ENCODE measurements around the gene MICA.

DNA sequence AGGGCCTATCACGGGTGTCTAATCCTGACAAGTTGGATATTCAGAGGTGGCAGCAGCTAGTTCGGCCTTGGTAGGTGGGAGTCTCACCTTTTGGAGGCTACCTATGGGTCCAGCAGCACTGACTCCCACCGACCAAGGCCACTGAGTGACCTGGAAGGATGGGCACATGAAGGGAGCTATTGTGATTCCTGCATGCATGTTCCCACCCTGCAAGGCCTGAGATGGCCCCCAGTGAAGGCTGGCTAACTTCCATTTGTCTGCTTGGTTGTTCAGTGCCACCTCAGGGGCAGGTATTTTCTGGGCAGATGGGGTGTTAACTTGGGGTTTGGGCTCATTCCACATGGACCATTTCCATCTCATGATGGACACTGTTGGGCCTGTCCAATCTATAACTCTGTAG, 18.4 kb upstream of the MICA start:
- no peak for TF ChIP-seq GATA2 (IDR thresholded peaks at IDR 0.05; ENCODE audit: low read depth, low read length)
- TF ChIP-seq GATA3 (IDR thresholded peaks at IDR 0.05; ENCODE audit: low read depth, low read length) = no peak

All from SH-SY5Y (cell line).